HepG2 (cell line): ENCODE measurements around the gene LUM.

Experiments
- MYNN ChIP-seq: sonication (generic); formaldehyde crosslinking; IDR thresholded peaks from 2 replicates; pipeline ENCODE4 v1.4.0; 2020; ENCODE audit warnings: mild to moderate bottlenecking, low read depth, missing genetic modification reagents
- TSC22D2 ChIP-seq: sonication (generic); formaldehyde crosslinking; IDR thresholded peaks from 2 replicates; pipeline ENCODE4 v1.5.1; 2020; ENCODE audit warnings: missing genetic modification reagents, mild to moderate bottlenecking, borderline replicate concordance
- UBTF ChIP-seq: sonication (generic); formaldehyde crosslinking; IDR thresholded peaks from 2 replicates; pipeline ENCODE4 v1.4.0; 2020; ENCODE audit warnings: mild to moderate bottlenecking, missing genetic modification reagents
- TF ChIP-seq, protein P1 (sequence below): sonication (generic); formaldehyde crosslinking; IDR thresholded peaks from 2 replicates; pipeline ENCODE4 v1.5.0; 2020; ENCODE audit warnings: mild to moderate bottlenecking, missing genetic modification reagents, moderate library complexity

DNA sequence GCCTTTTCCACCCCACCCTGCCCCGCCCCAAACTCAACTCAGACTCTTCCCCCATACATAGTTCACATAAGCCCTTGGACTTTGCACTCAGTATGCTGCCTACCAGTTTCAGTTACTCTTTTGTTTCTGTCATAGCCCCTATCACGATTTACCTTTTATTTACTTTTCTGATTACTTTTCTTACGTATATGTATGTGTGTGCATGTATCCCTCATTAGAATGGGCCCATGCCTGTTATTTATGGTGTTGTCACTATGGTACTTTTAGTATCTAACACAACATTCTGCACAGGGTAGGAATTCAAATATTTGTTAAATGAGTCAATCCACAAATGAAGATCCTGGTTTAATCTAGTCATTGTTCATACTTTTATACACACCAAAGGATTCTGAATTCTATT lies 16.5 kb upstream of the LUM start:
- TF ChIP-seq MYNN (no peak), TSC22D2 (no peak), UBTF (CRISPR knock-in tag) (no peak)
- TF ChIP-seq, protein P1, sequence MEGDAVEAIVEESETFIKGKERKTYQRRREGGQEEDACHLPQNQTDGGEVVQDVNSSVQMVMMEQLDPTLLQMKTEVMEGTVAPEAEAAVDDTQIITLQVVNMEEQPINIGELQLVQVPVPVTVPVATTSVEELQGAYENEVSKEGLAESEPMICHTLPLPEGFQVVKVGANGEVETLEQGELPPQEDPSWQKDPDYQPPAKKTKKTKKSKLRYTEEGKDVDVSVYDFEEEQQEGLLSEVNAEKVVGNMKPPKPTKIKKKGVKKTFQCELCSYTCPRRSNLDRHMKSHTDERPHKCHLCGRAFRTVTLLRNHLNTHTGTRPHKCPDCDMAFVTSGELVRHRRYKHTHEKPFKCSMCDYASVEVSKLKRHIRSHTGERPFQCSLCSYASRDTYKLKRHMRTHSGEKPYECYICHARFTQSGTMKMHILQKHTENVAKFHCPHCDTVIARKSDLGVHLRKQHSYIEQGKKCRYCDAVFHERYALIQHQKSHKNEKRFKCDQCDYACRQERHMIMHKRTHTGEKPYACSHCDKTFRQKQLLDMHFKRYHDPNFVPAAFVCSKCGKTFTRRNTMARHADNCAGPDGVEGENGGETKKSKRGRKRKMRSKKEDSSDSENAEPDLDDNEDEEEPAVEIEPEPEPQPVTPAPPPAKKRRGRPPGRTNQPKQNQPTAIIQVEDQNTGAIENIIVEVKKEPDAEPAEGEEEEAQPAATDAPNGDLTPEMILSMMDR (CRISPR knock-in tag) = no peak
